Osteoblast (primary cell): Measurements from ENCODE around the gene TMEM266. TPM values are rescaled to one million over a fixed set of nuclear protein-coding genes. Genes with fewer than 3 reads are reported as not detected.

Source experiments
- DNase-seq: peaks from one replicate; pipeline ENCODE4 v3.0.0; 2011; ENCODE audit warnings: low spot score, mixed read lengths; ENCODE audit not compliant: insufficient read length; ENCODE audit errors: missing footprints
- H2AFZ ChIP-seq: 2 replicates; pipeline ENCODE4 v1.6.0; 2011; ENCODE audit warnings: mild to moderate bottlenecking, low read length
- H3K27ac ChIP-seq: 2 replicates; pipeline ENCODE4 v1.5.1; 2011; ENCODE audit warnings: mild to moderate bottlenecking, low read depth, low read length, moderate library complexity
- H3K27me3 ChIP-seq: 2 replicates; pipeline ENCODE4 v1.6.0; 2012; ENCODE audit warnings: mild to moderate bottlenecking, control low read depth, inconsistent platforms, low read length, moderate library complexity; ENCODE audit not compliant: insufficient read depth
- H3K36me3 ChIP-seq: 2 replicates; pipeline ENCODE4 v1.5.1; 2011; ENCODE audit warnings: mild to moderate bottlenecking, low read length, control low read depth, moderate library complexity; ENCODE audit not compliant: insufficient read depth
- H3K4me1 ChIP-seq: 2 replicates; pipeline ENCODE4 v1.5.1; 2011; ENCODE audit warnings: mild to moderate bottlenecking, low read length, control low read depth, moderate library complexity; ENCODE audit not compliant: insufficient read depth
- H3K4me2 ChIP-seq: 2 replicates; pipeline ENCODE4 v1.6.0; 2011; ENCODE audit warnings: mild to moderate bottlenecking, low read length; ENCODE audit not compliant: insufficient read depth
- H3K4me3 ChIP-seq: fragments of 200-600 bp; sonication (generic); 3 replicates; pipeline ENCODE4 v1.5.1; 2012; ENCODE audit warnings: mild to moderate bottlenecking, low read length, inconsistent platforms; ENCODE audit not compliant: insufficient read depth
- H3K79me2 ChIP-seq: 2 replicates; pipeline ENCODE4 v1.6.0; 2012; ENCODE audit warnings: mild to moderate bottlenecking, low read length, control low read depth, inconsistent platforms; ENCODE audit not compliant: insufficient read depth
- H3K9me3 ChIP-seq: 2 replicates; pipeline ENCODE4 v1.5.1; 2011; ENCODE audit warnings: low read depth, low read length, control low read depth
- H4K20me1 ChIP-seq: 2 replicates; pipeline ENCODE4 v1.6.0; 2012; ENCODE audit warnings: mild to moderate bottlenecking, low read length, control low read depth; ENCODE audit not compliant: insufficient read depth
- CTCF ChIP-seq: IDR thresholded peaks from 2 replicates; pipeline ENCODE4 v1.5.1; 2011; ENCODE audit warnings: mild to moderate bottlenecking, low read depth, low read length, moderate library complexity; ENCODE audit errors: extremely low read depth
- total RNA-seq: library from RNA; depleted of rRNA; stranded (reverse); fragments of >200 nt; gene quantifications from 2 replicates; pipeline ENCODE4 v1.2.3, GENCODE V29; 2012

TMEM266 gene
- total RNA-seq, 1 donor, result not detected

GRCh38 chr15:76146812-76147211 lies 87.0 kb downstream of the TMEM266 start:
- no peak overlapping the region for H3K4me2 ChIP-seq
- H4K20me1 ChIP-seq, result no peaks in the 10 kb centered on the region
- H3K4me1 ChIP-seq, result peaks cover 21% of the 10 kb centered on the region
- no peaks in the 10 kb centered on the region for H3K79me2 ChIP-seq
- peaks cover 39% of the 10 kb centered on the region for H3K27me3 ChIP-seq
- H3K36me3 ChIP-seq, result no peaks in the 10 kb centered on the region
- H2AFZ ChIP-seq, result no peak overlapping the region
- no peak overlapping the region for H3K27ac ChIP-seq
- H3K9me3 ChIP-seq, result no peaks in the 10 kb centered on the region
- DNase-seq, result no peak
- TF ChIP-seq CTCF, result no peak
- H3K4me3 ChIP-seq, result no peak overlapping the region

GRCh38 chr15:76147906-76148570 lies 88.3 kb downstream of the TMEM266 start:
- Histone ChIP-seq H3K4me2 (peak overlapping the region; percentile 63), H4K20me1 (no peaks in the 10 kb centered on the region), H2AFZ (peak overlapping the region; percentile 48), H3K79me2 (no peaks in the 10 kb centered on the region), H3K9me3 (no peaks in the 10 kb centered on the region), H3K27me3 (peaks cover 33% of the 10 kb centered on the region), H3K27ac (no peak overlapping the region), H3K4me3 (no peak overlapping the region), H3K4me1 (peaks cover 21% of the 10 kb centered on the region), H3K36me3 (no peaks in the 10 kb centered on the region)
- TF ChIP-seq CTCF, result peak; percentile 94
- peak; percentile 85 for DNase-seq

- Histone ChIP-seq H3K36me3 (no peaks in the 10 kb centered on the region), H3K27ac (no peak overlapping the region), H2AFZ (no peak overlapping the region), H3K9me3 (no peaks in the 10 kb centered on the region), H3K4me2 (no peak overlapping the region), H3K79me2 (no peaks in the 10 kb centered on the region), H3K4me1 (peaks cover 21% of the 10 kb centered on the region), H3K27me3 (peaks cover 26% of the 10 kb centered on the region), H4K20me1 (no peaks in the 10 kb centered on the region), H3K4me3 (no peak overlapping the region)
- no peak for TF ChIP-seq CTCF
- DNase-seq, result no peak
These were observed 89.6 kb downstream of the TMEM266 start for GRCh38 chr15:76149291-76149915.

GRCh38 chr15:76150513-76150912 lies 90.7 kb downstream of the TMEM266 start:
- no peaks in the 10 kb centered on the region for H4K20me1 ChIP-seq
- no peaks in the 10 kb centered on the region for H3K9me3 ChIP-seq
- peak overlapping the region; percentile 47 for H3K4me2 ChIP-seq
- H3K4me3 ChIP-seq, result peak overlapping the region; percentile 10
- H3K36me3 ChIP-seq, result no peaks in the 10 kb centered on the region
- H3K27me3 ChIP-seq, result peaks cover 17% of the 10 kb centered on the region
- DNase-seq, result no peak
- TF ChIP-seq CTCF, result no peak
- peaks cover 21% of the 10 kb centered on the region for H3K4me1 ChIP-seq
- H3K79me2 ChIP-seq, result no peaks in the 10 kb centered on the region
- peak overlapping the region; percentile 71 for H2AFZ ChIP-seq
- H3K27ac ChIP-seq, result no peak overlapping the region
